HG03175 (cell line): ENCODE results near the gene ZSWIM5.
"Not testable (repeated sequence)": the region's sequence is repeated elsewhere in the genome, so short reads cannot be mapped to it uniquely, and the experiment has no call there.

Source experiments
- ATAC-seq: cut with Tn5 transposase; IDR thresholded peaks from one replicate; pipeline ENCODE4 v1.9.1; 2021; ENCODE audit warnings: mild to moderate bottlenecking, moderate library complexity; ENCODE audit not compliant: unreplicated experiment

ZSWIM5 gene

GRCh38 chr1:45205011-45205909, 1.1 kb downstream of the ZSWIM5 start:
- peak; percentile 24 for ATAC-seq

DNA sequence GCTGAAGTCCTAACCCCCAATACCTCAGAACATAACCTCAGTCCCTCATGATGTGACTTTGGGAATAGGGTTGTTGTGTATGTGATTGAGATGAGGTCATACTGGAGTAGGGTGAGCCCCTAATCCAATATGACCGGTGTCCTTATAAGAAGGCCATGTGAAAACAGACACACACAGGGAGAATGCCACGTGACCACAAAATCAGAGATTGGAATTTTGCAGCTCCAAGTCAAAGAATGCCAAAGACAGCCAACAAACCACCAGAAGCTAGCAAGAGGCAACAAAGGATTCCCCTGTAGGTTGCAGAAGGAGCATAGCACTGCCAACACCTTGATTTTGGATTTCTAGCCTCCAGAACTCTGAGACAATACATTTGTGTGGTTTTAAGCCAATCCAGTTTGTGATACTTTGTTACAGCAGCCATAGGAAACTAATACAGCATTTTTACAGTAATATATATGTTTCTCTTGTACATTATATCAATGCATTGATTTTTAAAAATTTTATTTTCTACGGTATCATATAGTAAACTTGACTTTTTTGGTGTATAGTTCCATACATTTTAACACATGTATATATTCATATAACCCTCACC, 5.4 kb downstream of the ZSWIM5 start:
- no peak for ATAC-seq

- no peak for ATAC-seq
Observed at GRCh38 chr1:45200435-45200834, 6.0 kb downstream of the ZSWIM5 start.

- ATAC-seq, result no peak
Observed at GRCh38 chr1:45198185-45198584, 8.2 kb downstream of the ZSWIM5 start.

DNA sequence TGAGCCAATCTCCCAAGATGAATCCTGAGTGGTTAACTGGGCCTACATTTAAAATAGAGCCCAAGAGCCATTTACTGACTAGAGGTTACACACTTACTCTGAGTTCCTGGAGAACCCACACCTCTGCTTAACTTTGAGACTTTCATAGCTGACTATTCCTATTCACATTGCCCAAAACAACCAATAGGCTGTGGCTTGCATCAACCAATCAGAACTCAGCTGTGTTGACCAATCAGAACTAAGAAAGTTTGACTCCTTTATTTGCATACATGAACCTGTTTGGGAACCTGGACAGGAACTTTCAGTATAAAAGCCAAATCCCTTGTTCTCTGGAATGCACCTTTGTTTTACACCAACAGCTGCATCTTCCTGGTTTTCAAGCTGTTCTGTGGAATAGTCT, 9.5 kb downstream of the ZSWIM5 start:
- ATAC-seq, result no peak

DNA sequence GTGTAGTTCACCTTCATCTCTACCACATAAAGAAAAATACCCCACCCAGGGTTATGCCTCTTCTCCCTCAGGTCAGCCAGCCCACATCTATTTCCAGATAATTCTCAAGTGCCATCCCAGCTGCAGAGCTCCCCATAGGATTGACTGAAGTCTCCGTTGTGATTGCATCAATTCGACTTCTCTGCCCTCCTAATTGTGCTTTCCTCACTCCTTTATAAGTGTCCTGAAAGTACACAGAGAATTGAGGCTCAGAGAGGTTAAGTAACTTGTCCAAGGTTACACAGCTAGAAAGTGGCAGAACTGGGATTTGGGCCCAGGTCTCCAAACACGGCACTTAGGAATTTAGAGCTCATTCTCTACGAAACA, 15.0 kb downstream of the ZSWIM5 start:
- no peak for ATAC-seq

DNA sequence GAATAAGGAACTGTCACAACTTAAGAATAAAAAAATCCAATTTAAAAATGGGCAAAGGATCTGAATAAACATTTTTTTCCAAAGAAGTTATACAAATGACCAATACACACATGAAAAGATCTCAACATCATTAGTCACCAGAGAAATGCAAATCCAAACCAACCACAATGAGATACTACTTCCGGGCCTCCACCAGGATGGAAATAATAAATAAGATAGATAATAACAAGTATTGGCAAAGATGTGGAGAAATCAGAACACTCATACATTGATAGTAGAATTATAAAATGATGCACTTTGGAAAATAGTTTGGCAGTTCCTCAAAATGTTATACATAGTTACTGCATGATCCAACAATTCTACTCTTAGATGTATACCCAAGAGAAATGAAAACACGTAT, 18.7 kb downstream of the ZSWIM5 start:
- ATAC-seq, result no peak

GRCh38 chr1:45179918-45180519, 26.4 kb downstream of the ZSWIM5 start:
- ATAC-seq, result not testable (repeated sequence)

- ATAC-seq, result no peak
Observed at GRCh38 chr1:45177452-45177851, 29.0 kb downstream of the ZSWIM5 start.

GRCh38 chr1:45172764-45173163, 33.6 kb downstream of the ZSWIM5 start:
- no peak for ATAC-seq

DNA sequence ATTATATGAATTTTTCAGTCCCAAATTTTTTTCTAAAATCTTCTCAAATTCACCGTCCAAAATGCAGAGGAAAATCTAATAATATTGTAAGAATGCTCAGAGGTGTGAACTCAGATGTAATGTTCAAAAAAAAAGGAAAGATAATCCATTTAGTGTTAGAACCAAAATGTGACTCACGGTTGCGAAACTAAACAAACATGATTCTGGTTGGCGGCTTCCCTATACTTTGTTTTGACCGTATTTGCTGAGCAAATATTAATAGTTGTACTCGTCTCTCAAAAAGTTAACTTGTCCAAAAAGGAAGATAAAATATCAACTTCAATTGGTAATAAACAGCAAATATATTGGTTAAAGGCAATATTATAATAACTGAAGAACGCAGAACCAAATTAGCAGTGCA, 34.4 kb downstream of the ZSWIM5 start:
- no peak for ATAC-seq

- no peak for ATAC-seq
Observed at GRCh38 chr1:45171575-45171974, 34.8 kb downstream of the ZSWIM5 start.

DNA sequence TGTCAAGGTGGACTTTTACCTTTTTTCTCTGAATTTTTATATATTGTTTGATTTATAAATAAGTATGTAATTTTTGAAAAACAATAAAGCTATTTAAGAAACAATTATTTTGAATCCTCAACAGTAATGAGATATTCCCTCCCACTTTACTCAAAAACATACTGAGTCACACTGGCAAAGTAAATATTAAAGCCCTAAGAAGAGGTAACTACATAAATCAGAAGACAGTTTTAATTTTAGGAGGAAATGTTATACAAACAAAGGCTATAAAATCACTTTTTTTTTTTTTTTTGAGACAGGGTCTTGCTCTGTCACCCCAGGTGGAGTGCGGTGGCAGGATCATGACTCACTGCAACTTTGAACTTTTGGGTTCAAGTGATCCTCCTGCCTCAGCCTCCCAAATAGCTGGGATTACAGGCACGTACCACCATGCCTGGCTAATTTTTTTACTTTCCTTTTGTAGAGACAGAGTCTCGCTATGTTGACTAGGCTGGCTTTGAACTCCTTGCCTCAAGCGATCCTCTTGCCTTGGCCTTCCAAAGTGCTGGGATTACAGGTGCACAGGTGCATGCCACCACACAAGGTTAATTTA, 36.2 kb downstream of the ZSWIM5 start:
- ATAC-seq, result no peak

- ATAC-seq, result not testable (repeated sequence)
Observed at GRCh38 chr1:45167947-45168346, 38.5 kb downstream of the ZSWIM5 start.

DNA sequence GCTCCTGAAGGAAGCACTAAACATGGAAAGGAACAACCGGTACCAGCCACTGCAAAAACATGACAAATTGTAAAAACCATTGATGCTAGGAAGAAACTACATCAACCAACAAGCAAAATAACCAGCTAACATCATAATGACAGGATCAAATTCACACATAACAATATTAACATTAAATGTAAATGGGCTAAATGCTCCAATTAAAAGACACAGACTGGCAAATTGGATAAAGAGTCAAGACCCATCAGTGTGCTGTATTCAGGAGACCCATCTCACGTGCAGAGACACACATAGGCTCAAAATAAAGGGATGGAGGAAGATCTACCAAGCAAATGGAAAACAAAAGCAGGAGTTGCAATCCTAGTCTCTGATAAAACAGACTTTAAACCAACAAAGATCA, 42.1 kb downstream of the ZSWIM5 start:
- ATAC-seq, result not testable (repeated sequence)

GRCh38 chr1:45163111-45163510, 43.3 kb downstream of the ZSWIM5 start:
- ATAC-seq, result not testable (repeated sequence)

- ATAC-seq, result not testable (repeated sequence)
Observed at GRCh38 chr1:45162041-45163035, 44.1 kb downstream of the ZSWIM5 start.

- no peak for ATAC-seq
Observed at GRCh38 chr1:45155957-45156356, 50.4 kb downstream of the ZSWIM5 start.

DNA sequence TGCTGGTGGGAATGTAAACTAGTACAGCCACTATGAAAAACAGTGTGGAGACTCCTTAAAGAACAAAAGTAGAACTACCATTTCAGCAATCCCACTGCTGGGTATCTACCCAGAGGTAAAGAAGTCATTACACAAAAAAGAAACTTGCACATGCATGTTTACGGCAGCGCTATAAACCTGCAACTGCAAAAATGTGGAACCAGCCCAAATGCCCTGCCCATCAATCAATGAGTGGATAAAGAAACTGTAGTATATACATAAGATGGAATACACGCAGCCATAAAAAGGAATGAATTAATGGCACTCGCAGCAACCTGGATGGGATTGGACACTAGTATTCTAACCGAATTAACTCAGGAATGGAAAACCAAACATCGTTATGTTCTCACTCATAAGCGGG, 51.0 kb downstream of the ZSWIM5 start:
- ATAC-seq, result no peak

- no peak for ATAC-seq
Observed at GRCh38 chr1:45152126-45152525, 54.3 kb downstream of the ZSWIM5 start.
